ENCODE data around the gene AOX1. TPM values are rescaled to one million over a fixed set of nuclear protein-coding genes. Genes with fewer than 3 reads are reported as not detected.
"Not testable (repeated sequence)": the region's sequence is repeated elsewhere in the genome, so short reads cannot be mapped to it uniquely, and the experiment has no call there.

Gene AOX1
- total RNA-seq, 1 donor from 2014 or later = 16.8 TPM

DNA sequence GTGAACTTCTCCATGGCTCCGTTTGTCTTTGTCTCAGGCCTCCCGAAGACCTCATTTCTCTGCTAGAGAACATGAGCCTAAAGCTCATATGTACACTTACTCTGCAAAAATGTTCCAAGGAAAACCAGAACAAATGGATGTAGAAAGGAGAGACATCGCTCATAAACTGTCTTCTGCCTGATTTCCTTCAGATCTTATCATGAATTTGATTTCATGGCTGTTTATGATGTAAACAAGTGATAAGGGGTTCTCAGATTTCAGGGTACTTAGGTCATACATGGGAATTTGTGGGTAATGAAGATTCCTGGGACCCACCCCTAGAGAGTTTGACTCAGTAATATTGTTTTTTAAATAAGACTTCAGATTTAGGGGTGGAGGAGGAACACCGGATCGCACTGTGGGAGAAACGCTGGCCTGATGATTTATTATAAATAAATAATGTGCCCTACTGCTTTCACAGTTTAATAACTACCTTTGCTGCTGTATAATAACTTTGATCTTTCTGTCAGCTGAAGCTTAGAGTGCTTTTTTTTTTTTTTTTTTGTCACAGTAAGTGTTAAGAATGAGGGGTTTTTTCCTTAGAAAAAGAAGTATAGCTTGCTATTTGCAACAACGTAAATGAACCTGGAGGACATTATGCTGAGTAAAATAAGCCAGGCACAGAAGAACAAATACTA, 14.9 kb downstream of the AOX1 start:
- no peak for DNase-seq (ENCODE audit: low read depth)
- TF ChIP-seq, protein P1, sequence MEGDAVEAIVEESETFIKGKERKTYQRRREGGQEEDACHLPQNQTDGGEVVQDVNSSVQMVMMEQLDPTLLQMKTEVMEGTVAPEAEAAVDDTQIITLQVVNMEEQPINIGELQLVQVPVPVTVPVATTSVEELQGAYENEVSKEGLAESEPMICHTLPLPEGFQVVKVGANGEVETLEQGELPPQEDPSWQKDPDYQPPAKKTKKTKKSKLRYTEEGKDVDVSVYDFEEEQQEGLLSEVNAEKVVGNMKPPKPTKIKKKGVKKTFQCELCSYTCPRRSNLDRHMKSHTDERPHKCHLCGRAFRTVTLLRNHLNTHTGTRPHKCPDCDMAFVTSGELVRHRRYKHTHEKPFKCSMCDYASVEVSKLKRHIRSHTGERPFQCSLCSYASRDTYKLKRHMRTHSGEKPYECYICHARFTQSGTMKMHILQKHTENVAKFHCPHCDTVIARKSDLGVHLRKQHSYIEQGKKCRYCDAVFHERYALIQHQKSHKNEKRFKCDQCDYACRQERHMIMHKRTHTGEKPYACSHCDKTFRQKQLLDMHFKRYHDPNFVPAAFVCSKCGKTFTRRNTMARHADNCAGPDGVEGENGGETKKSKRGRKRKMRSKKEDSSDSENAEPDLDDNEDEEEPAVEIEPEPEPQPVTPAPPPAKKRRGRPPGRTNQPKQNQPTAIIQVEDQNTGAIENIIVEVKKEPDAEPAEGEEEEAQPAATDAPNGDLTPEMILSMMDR (conservative IDR thresholded peaks at IDR 0.05; ENCODE audit: low read depth, low read length) = no peak
- H3K4me3 ChIP-seq (ENCODE audit: low read depth, low read length) = no peak overlapping the region

DNA sequence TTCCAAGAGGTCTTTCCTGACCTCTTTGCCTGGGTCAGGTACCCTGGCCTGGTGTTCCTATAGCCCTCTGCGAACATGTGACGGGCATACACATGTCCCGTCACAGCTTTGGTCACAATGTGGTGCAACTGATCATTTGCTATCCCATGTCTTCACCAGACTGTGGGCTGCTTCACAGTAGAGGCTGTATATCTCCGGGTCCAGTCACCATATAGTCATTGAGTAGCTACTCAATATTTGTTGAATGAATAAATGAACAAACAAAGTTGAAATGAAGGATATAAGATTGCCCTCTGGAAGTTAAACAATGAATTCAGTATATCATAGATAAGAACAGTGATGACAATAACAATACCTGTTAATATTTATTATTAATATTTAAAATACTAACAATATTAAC, 16.8 kb downstream of the AOX1 start:
- TF ChIP-seq, protein P1 (conservative IDR thresholded peaks at IDR 0.05; ENCODE audit: low read depth, low read length) = no peak
- DNase-seq (ENCODE audit: low read depth) = no peak
- no peak overlapping the region for H3K4me3 ChIP-seq (ENCODE audit: low read depth, low read length)

DNA sequence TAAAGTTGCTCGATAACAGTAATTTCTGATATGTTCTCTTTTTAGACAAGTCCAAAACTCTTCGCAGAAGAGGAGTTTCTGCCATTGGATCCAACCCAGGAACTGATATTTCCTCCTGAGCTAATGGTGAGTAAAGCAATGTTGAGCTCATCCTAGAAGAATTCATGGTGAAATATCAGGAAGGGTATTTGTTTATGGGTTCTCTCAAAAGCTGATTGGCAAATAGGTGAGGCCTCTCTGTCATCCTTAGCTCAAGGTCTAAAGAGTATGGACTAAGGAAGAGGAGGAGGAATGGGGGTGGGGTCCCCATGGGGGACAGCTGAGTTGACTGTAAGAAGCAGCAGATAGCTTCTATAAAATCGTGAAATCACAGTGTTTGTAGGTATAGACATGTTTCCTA, 18.2 kb downstream of the AOX1 start:
- TF ChIP-seq, protein P1 (conservative IDR thresholded peaks at IDR 0.05; ENCODE audit: low read depth, low read length) = no peak
- H3K4me3 ChIP-seq (ENCODE audit: low read depth, low read length) = no peak overlapping the region
- DNase-seq (ENCODE audit: low read depth) = peak; percentile 64

DNA sequence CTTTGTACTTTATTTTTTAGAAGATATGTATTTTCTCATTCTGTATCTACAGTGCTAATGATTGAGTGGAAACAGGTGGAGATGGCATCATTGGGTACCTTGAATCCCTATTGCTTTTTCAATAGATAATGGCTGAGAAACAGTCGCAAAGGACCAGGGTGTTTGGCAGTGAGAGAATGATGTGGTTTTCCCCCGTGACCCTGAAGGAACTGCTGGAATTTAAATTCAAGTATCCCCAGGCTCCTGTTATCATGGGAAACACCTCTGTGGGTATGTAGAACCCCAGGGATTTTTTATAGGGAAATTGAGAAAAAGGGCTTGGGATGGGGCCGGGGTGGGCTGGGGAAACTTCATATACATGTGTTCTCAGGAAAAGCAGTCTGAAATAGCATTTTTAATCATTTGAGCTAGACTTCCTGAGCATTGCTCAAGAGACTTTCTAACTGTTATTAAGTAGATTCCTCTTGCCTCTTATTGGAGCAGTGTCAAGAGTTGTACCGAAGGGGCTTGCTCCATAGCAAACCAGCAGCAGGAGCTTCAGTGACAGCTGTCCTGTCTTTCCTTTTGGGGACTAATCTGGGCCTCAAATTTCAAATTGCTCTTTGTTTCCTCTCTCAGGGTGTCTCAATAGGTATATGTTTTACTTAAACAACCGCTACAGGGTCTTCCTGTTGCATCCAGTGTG, 18.9 kb downstream of the AOX1 start:
- H3K4me3 ChIP-seq (ENCODE audit: low read depth, low read length) = no peak overlapping the region
- TF ChIP-seq, protein P1 (conservative IDR thresholded peaks at IDR 0.05; ENCODE audit: low read depth, low read length) = no peak
- DNase-seq (ENCODE audit: low read depth) = no peak

DNA sequence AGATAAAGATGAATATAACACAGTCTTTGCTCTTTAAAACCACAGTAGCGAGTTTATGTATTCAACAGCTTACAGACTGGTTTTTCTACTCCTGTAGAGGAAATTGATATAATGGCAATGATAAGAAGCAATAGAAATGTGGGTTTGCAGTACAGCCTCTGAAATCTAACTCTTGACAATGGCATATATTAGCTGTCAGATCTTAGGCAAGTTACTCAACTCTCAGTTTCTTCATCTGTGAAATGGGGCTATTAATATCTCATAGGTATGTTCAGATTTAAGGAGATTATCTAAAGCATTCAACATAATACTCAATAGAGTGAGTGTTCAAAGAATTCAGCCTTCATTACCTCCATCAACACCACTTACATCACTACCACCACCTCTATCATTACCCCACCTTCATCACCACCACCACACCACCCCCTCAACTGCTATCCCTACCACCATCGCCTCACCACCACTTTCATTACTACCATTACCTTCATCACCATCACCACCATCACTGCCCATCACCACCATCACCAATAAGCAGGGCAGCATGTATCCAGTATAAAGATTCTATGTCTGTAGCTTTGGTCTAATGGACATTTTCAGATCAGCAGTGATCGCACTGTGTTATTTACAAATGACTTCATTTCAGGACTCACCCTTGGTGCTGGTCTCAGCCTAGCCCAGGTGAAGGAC, 22.7 kb downstream of the AOX1 start:
- no peak overlapping the region for H3K4me3 ChIP-seq (ENCODE audit: low read depth, low read length)
- no peak for DNase-seq (ENCODE audit: low read depth)
- TF ChIP-seq, protein P1 (conservative IDR thresholded peaks at IDR 0.05; ENCODE audit: low read depth, low read length) = no peak

DNA sequence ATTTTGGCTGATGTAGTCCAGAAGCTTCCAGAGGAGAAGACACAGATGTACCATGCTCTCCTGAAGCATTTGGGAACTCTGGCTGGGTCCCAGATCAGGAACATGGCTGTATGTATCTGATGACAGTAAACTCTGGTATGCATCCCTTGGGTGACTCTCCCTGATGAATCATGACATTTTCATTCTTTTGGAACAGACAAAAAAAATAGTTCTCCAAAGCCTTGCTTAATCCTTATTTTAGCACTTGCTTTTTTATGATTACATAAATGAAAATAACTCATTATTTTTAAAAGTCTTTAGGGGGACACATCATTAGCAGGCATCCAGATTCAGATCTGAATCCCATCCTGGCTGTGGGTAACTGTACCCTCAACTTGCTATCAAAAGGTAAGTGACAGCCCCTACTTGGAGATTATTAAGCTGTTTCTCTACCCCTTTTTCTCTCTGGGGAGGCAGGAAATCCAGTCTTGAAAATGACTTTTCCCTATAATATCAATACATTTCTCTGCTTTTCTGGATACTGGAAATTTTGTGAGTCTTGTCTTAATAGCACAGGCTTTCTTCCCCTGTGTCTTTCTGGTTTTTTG, 23.3 kb downstream of the AOX1 start:
- TF ChIP-seq, protein P1 (conservative IDR thresholded peaks at IDR 0.05; ENCODE audit: low read depth, low read length) = no peak
- DNase-seq (ENCODE audit: low read depth) = no peak
- H3K4me3 ChIP-seq (ENCODE audit: low read depth, low read length) = no peak overlapping the region

DNA sequence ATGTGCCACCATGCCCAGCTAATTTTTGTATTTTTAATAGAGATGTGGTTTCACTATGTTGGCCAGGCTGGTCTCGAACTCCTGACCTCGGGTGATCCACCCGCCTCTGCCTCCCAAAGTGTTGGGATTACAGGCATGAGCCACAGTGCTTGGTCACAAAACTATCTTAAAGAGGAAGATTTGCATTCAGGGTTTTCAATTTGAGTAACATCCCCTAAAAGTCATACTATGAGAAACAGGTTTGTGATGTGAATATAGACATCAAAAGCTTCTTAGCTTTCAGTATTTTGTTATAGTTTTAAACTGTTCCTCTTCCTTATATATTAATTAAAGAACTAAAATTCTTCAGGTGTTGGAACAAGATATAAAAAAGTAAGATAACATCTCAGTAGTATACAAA, 24.4 kb downstream of the AOX1 start:
- DNase-seq (ENCODE audit: low read depth) = not testable (repeated sequence)

More for the DNA sequence above, 24.4 kb downstream of the AOX1 start:
- not testable (repeated sequence) for H3K4me3 ChIP-seq (ENCODE audit: low read depth, low read length)

Data from epithelial cell of proximal tubule (primary cell).